Measurements from ENCODE around the gene DTD1.

GRCh38 chr20:18609741-18610140 lies 21.9 kb downstream of the DTD1 start:
- TF ChIP-seq TAF1 (CRISPR knock-in tag; IDR thresholded peaks at IDR 0.05) = no peak
- TF ChIP-seq ZNF138 (CRISPR knock-in tag; IDR thresholded peaks at IDR 0.05; ENCODE audit: low read depth) = no peak
- no peak for TF ChIP-seq ZNF354B (CRISPR knock-in tag; IDR thresholded peaks at IDR 0.05)
- TF ChIP-seq CTCF (CRISPR knock-in tag; IDR thresholded peaks at IDR 0.05) = no peak
- TF ChIP-seq PATZ1 (CRISPR knock-in tag; IDR thresholded peaks at IDR 0.05) = no peak
- no peak for TF ChIP-seq TSC22D2 (CRISPR knock-in tag; IDR thresholded peaks at IDR 0.05; ENCODE audit: borderline replicate concordance)
- no peak for TF ChIP-seq POLR2AphosphoS5 (IDR thresholded peaks at IDR 0.05; ENCODE audit: low read depth, low read length)
- no peak for TF ChIP-seq ZSCAN30 (CRISPR knock-in tag; IDR thresholded peaks at IDR 0.05)
- no peak for TF ChIP-seq ZFP36 (IDR thresholded peaks at IDR 0.05; ENCODE audit: borderline replicate concordance, low read depth, low read length, partially characterized antibody)
